SH-SY5Y (cell line): ENCODE measurements around the gene RCAN1.

ENCODE experiments used
- GATA2 ChIP-seq: IDR thresholded peaks from 2 replicates; pipeline ENCODE4 v1.6.1; 2011; ENCODE audit warnings: mild to moderate bottlenecking, low read depth, low read length
- GATA3 ChIP-seq: IDR thresholded peaks from 2 replicates; pipeline ENCODE4 v1.6.1; 2011; ENCODE audit warnings: low read depth, mild to moderate bottlenecking, low read length, moderate library complexity

DNA sequence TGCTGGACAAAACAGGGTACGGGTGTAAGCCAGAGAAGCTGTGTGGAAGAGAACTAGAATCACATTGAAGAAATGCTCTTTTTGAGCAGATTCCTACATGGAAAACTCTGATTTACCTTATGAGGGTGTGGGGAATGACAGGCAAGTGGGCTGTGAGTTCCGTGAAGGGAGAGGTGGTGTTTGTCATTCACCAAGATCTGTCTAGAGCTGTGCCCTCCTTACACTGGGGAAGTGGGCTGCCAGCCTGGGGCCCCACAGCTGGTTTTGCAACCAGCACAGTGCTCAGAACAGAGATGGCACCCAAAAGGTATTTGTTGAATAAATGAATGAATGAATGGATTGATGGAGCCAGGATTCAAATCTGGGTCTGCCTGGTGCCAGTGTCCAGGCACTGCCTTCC is 10.4 kb downstream of the RCAN1 start:
- TF ChIP-seq GATA3: no peak
- TF ChIP-seq GATA2: no peak
